NCI-H2227 treated with DMSO at 0.1 percent for 48 hours (cell line): ENCODE measurements around the gene SGTA.
"Not testable (repeated sequence)": the region's sequence is repeated elsewhere in the genome, so short reads cannot be mapped to it uniquely, and the experiment has no call there.

Experiments used
- DNase-seq: peaks from one replicate; lab custom pipeline; 2025; lab: John Stamatoyannopoulos, UW

The SGTA gene

DNA sequence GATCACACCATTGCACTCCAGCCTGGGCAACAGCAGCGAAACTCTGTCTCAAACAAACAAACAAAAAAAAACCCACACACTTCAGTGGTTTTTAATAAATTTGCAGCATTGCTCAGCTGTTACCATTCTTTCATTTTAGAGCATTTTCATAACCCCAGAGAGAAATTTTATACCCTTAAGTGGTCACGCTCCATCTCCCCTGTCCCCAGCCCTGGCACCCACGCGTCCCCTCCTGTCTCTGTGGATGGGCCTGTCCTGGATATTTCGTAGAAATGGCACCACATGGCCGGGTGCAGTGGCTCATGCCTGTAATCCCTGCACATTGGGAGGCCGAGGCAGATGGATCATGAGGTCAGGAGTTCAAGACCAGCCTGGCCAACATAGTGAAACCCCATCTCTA, 10.1 kb upstream of the SGTA start:
- DNase-seq, result no peak

DNA sequence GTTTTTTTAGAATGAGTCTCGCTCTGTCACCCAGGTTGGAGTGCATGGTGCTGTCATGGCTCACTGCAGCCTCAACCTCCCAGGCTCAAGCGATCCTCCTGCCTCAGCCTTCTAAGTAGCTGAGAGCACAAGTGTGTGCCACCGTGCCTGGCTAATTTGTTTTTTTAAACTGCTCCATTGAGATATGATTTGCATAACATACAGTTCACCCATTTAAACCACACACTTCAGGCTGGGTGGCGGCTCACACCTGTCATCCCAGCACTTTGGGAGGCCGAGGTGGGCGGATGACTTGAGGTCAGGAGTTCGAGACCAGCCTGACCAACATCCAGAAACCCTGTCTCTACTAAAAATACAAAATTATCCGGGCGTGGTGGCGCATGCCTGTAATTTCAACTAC, 9.6 kb upstream of the SGTA start:
- DNase-seq, result not testable (repeated sequence)

DNA sequence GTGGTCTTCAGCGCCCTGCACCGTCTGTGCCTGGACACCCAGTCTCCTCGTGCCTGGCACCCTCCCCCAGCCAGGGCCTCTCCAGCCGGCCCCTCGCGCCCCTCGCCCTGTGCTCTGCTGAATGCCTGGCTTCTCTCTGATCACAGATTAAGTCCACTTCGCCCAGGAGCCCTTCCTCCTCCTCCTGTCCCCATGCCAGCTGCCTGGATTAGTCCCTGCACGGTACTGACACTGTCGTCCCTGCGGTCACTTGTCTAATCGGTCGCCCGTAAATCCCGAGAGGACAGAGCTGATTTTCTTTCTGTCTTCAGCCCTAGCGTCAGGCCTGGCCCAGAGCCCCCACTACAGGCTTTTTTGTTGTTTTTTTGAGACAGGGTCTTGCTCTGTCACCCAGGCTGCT, 8.8 kb upstream of the SGTA start:
- no peak for DNase-seq

DNA sequence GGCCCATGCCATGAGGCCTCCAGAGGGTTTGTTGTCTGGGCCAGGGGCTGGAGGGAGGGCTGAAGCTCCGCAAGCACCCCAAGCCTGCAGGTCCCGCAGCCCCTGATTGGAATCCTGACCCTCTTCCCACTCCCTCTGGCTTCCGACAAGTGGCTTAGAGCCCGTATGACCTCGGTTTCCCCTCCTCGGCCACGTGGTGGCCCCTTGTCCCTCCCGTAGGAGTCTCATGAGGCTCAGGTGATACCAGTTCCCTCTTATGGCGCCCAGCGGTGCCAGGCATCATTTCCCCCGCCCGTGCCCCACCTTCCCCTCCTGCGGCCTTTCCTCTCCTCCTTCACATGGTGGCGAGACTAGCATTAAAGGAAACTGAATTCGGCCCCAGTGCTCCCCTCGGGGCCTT, 8.4 kb upstream of the SGTA start:
- DNase-seq, result no peak

DNA sequence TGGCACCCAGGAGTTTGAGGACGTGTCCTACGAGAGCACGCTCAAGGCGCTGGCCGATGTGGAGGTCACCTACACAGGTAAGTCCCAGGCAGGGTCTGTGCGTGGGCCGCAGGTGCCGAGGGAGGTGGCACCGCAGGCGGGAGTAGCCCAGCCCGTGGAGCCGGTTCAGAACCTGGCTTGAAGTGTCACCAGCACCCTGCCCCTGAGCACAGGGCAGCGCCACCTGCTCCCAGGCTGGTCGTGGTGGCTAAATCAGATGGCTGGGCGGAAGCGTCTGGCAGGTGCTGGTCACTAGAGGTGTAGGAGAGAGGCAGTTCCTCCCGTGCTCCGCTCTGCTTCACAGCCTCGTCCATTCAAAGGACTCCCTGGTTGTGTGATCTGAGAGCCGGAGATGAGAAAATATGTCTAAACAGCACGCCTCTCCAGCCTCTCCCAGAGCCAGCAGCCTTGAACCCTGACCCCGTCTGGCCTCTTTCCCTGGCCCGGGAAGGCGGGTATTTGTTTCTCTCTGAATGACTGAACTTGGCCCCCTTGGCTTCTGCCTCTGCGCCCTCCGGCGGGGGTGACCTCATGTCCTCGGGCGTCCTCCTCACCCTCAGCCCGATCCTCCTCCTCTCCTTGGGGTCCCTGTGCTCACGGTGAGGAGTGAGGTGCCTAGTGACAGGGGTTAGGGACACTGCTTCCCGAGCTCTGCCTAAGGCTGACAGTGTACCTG, 7.6 kb upstream of the SGTA start:
- DNase-seq, result no peak

DNA sequence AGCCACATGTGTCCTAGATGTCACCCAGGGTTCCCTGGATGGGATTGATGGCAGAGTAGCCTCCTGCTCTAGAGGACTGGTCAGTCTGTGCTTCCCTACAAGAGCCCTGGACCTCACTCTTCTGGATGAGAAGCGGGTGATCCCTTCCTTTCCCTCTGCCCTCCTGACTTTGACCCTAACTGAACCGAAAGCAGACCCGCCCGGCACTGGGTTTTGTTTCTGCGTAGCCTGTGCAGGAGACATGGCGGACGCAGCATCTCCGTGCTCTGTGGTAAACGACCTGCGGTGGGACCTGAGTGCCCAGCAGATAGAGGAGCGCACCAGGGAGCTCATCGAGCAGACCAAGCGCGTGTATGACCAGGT, 7.1 kb upstream of the SGTA start:
- DNase-seq, result no peak

DNA sequence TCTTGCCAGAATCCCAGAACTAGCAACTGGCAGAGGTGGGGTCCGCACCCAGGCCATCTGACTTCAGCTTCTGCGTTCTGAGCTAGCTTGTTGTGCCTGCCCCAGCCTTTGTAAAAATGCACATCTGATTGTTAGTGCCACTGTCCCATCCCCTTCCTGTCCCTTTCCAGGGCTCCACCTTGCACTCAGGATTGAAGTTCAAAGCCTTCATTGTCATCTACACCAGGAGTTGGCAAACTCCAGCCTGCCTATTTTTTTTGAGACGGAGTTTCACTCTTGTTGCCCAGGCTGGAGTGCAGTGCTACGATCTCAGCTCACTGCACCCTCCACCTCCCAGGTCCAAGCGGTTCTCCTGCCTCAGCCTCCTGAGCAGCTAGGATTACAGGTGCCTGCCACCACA, 5.2 kb upstream of the SGTA start:
- no peak for DNase-seq

DNA sequence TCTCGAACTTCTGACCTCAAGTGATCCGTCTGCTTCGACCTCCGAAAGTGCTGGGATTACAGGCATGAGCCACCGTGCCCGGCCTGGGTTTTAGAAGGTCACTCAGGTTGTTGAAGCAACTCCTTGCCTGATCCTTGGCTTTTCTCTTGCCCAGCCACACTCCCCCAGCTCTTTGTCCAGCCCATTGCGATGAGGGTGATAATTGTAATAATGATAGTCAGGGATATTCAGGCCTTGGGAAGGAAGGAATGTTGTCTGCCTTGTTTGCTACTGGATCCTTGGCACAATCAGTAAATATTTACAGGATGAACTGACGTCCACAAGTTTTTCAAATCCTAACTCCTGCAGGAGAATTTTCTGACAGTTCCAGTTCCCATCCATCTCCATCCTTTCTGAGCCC, 4.0 kb upstream of the SGTA start:
- DNase-seq, result no peak

DNA sequence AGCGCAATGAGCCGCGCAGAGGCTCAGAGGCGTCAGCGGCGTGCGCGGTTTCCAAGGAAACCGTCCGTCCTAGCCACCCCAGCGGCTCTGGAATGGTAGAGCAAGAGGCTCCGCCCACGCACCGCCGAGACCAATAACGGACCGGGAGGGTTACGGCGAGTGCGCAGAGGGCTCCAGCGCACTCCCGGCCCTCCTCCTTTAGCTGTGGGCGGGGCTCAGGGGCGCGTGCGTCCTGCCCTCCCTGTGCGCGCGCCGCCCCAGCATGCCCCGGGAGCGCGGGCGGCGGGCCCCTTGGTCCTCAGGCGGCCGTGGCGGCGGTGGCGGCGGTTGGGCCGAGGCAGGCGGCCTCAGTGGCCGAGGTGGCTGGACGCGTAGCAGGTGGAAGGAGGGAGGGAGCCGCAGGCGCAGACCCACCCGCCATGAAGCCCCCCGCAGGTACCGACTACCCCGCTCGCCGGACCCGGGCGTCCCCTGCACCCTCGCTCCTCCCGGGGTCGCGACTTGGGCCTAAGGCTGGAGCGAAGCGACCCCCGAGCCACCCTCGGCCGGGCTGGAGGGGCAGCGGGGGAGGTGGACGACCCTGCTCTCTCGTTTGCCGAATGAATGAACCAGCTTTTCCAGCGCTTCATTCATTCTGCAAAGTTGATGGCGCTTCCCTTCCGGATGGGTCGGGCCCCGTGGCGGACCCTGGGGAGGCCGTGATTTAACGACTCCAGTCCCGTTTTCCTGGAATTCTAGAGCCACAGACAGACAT, 2.3 kb upstream of the SGTA start, which contains the start of gene THOP1:
Gene THOP1 (plus strand): TSS at position 260 of the 754 bp plus-strand sequence. CDS start 160 bp downstream, at position 420.
- DNase-seq, result peak; percentile 96

DNA sequence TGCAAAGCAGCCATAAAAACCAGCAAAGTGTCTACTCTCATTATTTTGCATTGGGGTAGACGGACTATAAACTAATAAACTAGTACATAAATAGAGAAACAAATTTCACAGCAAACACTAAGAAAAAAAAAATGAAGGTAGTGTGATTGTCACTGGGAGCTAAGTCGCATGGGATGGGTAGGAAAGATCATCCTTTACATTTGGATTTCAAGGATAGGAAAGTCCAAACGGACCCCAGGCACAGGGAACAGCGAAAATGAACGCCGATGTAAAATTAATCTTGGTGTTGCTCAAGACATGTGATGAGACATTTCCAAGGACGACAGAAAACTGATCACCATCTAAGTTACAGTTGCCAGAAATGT, 690 bp upstream of the SGTA start:
- DNase-seq, result no peak

DNA sequence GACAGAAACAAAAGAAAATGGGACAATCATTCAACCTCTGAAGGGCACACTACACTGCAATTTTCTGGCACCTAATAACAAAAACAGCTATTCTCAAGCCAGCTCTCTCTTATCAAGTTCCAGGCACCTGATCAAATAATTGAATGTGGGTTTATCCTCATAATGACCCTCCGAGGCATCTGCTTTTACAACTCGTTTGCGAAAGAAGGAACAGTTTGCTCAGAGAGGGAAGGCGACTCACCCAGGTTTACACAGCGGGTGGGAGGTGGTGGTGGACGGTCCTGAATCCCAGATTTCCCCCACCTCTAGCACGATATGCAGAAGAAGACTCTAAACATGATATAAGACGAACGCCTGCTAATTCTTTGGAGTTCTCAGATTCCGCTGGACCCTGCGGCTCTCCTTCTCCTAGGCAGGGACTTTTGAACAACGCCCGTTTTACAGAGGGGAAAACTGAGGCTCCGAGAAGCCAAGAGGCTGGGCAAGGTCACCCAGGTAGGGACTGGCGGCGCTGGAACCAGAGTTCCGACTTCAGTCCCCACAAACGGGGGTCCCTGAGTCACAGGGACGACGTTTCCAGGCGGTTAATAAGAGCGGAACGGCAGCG, 641 bp downstream of the SGTA start:
- DNase-seq, result no peak

DNA sequence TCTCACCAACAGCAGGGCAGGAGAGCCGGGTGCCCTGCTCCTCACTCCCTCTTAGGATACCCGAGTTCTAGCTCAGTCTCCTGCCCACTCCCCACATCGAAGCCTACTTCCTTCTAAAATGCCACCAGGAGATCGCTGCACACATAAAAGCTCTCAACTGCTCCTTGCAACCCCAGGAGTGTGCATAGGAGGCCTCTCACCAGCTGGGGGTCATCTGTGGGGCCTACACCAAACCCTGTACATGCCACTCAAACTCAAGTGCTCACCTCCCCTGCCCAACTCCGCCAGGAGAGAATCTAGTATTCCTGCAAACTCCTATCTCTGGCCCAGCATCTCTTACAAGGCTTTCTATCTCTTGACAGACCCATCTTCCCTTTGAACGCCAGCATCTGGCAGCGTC, 2.8 kb downstream of the SGTA start:
- no peak for DNase-seq

DNA sequence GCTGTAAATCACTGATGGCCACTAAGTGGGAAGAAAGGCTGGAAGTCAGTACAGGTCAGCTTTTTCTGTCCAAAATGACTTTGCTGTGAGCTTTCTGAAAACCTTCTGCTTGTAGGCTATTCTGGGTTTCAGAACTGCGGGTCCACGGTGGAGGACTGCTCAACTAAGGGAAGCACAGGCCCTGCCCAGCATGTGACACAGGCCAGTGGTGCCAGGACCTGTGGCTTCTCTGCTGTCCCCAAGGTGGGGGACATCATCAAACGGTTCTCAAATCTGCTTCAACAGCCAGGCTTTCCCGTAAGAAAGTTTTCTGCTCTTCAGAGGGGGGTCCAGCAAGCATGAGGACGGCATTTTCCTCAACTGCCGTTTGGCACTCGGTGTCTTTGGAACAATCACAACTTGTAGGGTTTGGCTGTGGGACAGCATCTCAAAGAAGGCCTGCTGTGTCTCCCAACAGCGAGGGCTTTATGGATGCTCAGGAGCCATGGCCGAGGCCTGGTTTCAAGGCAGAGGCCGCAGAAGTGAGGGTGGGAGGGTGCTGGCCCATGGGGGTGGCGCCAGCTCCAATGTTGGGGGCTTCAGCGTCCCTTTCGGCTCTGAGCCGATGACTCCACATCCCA, 3.8 kb downstream of the SGTA start:
- DNase-seq, result no peak

DNA sequence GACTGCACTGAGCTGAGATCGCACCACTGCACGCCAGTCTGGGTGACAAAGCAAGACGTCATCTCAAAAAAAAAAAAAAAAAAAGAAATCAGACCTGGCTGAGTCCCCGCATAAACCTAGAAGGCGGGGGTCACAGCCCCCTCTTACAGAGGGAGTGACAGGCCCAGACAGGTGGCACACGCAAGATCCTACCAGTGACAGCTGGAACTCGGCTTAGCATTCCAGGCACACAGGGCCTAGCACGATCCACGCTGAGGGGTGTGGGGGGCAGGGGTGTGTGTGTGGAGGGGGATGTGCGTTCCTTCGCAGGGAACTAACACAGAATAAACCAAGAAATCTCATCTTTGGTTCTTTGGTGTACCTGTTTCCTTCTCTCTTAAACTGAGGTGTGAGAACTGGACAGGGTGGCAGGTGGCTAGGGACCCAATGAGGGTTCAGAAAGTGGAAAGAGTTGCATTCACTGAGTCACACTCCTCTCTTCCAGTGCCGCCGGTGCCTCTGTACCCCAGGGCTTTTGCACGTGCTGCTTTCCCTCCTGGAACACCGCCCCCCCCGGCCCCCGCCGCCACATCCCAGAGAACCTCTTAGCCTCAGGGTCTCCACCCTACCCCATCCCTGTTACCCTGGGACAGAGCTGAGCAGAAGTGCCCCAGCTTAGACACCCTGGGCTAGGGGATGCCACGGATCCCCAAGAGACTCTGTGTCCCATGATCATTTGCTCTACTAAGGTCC, 5.0 kb downstream of the SGTA start:
- DNase-seq, result no peak

DNA sequence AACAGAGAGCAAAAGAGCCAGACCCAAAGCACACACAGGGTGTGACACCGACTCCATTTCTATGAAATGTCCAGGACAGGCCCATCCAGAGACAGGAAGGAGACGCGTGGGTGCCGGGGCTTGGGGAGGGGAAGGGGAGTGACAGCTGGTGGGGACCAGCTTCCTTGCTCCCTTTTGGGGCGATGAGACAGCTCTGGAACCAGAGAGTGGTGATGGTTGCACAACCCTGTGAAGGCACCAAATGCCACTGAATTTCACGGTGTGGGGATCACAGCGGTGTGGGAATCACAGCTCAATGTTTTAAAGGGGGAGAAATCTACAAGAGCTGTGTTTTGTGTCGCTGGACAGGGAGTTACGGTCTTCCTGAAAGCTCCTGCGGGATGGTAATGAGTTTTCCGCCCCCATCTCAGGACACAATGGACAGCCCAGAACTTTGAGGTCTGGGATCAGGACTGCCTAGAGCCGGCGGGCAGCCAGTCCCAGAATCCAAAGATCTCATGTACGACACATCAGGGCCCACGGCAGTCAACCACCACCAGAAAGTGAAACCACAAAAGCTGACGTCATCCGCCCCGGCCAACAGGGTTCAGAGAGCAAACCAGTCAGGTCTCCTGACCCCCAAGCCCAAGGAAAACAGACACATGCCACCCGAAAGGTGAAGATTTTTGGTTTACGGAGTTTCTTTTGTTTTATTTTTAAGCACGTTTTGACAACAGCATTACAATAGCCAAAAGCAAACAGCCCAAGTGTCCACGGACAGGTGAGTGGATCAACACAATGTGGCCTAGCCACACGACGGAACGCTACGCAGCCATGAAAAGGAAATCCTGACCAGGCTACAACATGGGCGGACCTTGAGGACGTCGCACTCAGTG, 7.3 kb downstream of the SGTA start:
- no peak for DNase-seq

DNA sequence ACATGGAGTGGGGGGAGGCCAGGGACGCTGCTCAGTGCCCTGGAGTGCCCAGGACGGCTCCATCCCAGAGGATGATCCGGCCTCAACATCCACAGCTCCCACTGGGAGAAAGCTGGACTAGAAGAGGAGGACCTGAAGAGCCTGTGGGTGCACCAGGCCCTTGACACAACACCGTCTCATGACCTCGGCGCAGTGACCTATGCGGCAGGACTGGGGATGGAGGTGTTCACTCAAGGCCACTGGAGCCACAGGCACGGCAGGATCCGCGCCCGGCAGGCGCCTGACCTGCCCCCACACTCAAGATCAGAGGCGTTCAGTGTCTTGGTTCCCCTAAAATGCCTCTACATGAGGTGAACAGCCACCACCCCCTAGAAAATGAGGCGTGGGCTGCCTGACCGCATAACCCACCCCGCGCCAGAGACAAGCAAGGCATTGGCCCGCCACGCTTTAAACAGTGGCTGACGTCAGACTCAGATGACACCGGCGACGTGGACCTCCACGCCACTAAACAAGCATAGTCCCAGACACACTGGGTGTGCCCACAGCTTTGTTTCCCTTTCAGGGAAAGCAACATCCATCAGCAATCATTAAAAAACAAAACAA, 8.0 kb downstream of the SGTA start:
- DNase-seq, result no peak

DNA sequence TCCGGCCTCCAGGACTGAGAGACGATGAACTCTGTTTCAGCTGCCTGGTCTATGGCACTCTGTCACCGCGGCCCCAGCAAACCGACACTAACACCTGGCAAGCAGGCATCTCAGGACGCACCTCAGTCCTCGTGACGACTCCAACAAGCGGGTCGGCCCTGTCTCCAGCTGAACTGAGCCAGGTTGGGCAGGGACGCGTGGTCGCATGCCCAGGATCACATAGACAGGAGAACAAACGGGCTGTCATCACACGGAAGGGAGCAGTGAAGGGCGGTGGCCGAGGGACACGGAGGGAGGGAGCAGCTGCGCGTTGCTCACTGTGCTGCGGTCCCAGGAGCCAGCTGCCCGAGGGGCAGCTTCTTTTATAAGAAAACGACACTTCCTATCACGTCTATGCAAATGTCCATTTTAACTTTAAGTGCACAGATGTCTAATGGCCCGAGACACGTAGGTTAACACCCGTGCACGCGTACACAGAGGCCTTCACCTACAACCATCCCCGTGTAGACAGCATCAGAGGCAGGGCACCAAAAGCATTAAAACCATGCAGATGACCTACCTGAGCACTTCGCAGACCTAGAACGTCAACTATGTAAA, 8.9 kb downstream of the SGTA start:
- no peak for DNase-seq

DNA sequence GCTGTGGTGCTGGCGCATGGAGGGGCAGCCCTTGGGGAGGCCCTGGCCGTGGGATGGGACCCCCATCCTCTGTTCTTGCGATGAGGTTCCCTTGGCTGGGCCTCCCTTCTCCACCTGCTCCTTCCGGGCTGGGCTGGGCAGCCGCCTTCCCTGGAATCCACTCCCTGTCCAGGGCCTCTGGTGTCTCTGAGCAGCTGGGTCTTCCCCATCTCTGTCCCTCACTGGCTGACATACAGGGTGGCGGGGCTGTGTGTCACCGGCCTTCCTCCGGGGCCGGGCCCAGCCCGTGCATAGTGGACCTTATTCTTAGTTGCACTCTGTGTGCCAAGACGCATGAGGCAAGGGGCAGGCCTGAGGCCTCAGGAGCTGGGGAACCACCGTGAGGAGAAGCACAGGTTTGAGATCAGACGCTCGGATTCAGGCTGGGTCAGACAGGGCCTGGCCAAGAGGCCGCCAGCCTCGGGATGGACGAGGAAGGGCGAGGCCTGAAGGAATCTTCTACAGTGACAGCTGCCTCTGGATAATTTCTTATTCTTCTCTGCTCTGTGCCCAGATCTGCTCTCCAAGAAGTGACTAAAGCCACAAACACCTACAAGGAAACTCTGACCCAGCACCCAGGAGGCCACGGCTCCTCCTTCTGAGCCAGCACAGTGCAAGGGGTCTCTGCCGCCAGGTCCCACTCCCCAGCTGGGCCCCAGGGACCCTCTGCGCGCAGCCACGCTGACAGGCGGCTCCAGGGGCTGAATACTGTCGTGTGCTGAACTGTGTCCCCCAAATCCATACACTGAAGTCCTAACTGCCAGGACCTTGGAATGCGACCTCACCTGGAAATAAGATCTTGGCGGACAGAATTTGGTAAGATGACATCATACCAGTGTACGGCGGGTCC, 11.0 kb downstream of the SGTA start:
- no peak for DNase-seq
